IMR-90 (cell line): ENCODE data around the gene CLCC1. TPM values are rescaled to one million over a fixed set of nuclear protein-coding genes. Genes with fewer than 3 reads are reported as not detected.
"Not testable (repeated sequence)": the region's sequence is repeated elsewhere in the genome, so short reads cannot be mapped to it uniquely, and the experiment has no call there.

Experiments used
- ATAC-seq: fragments of 200-7000 bp; cut with Tn5 transposase; 2 replicates; pipeline ENCODE4 v1.9.1; 2020; ENCODE audit warnings: low read depth, mild to moderate bottlenecking, moderate library complexity
- BruUV-seq: library from RNA; stranded (reverse); fragments of 400-500 nt; replicated peaks from 2 replicates; lab custom pipeline; 2021; lab: Mats Ljungman, UMichigan
- CTCF ChIA-PET: fragments of 300-600 bp; formaldehyde crosslinking; extraction: SDS; loops from one replicate; lab custom pipeline; 2021; ENCODE audit warnings: antibody characterized with exemption; lab: Yijun Ruan, JAX
- POLR2A ChIA-PET: fragments of 300-600 bp; sonication (Branson Sonifier 250); formaldehyde crosslinking; loops from one replicate; lab custom pipeline; 2022; ENCODE audit warnings: antibody characterized with exemption; ENCODE audit not compliant: unreplicated experiment; lab: Charles Lee
- DNase-seq: peaks from one replicate; pipeline ENCODE4 v3.0.0; 2013
- H2AFZ ChIP-seq: replicated peaks from 2 replicates; pipeline ENCODE3; 2013; ENCODE audit warnings: low read length, mild to moderate bottlenecking; ENCODE audit not compliant: poor library complexity
- H2AK5ac ChIP-seq: 2 replicates; pipeline ENCODE4 v1.6.1; 2013; ENCODE audit warnings: low read depth, low read length, inconsistent platforms
- H2AK9ac ChIP-seq: replicated peaks from 2 replicates; pipeline ENCODE3; 2013; ENCODE audit warnings: mild to moderate bottlenecking, low read depth, low read length, moderate library complexity; ENCODE audit not compliant: poor library complexity
- H2BK120ac ChIP-seq: 2 replicates; pipeline ENCODE4 v1.6.1; 2013; ENCODE audit warnings: low read depth, low read length, inconsistent platforms
- H2BK15ac ChIP-seq: 3 replicates; pipeline ENCODE4 v1.6.1; 2013; ENCODE audit warnings: low read depth, low read length, inconsistent platforms
- H2BK20ac ChIP-seq: 2 replicates; pipeline ENCODE4 v1.6.1; 2013; ENCODE audit warnings: low read depth, mild to moderate bottlenecking, inconsistent platforms, low read length, moderate library complexity
- H2BK5ac ChIP-seq: 2 replicates; pipeline ENCODE4 v1.6.1; 2013; ENCODE audit warnings: mild to moderate bottlenecking, low read depth, low read length, inconsistent platforms; ENCODE audit not compliant: poor library complexity, severe bottlenecking
- H3K14ac ChIP-seq: replicated peaks from 2 replicates; pipeline ENCODE4 v1.6.1; 2013; ENCODE audit warnings: low read depth, low read length, inconsistent platforms
- H3K18ac ChIP-seq: 2 replicates; pipeline ENCODE4 v1.6.1; 2013; ENCODE audit warnings: low read depth, low read length, control low read depth
- H3K23ac ChIP-seq: 2 replicates; pipeline ENCODE4 v1.6.1; 2013; ENCODE audit warnings: low read depth, low read length, inconsistent platforms
- H3K27ac ChIP-seq: 2 replicates; pipeline ENCODE4 v1.5.1; 2013; ENCODE audit warnings: mild to moderate bottlenecking, control low read depth, low read length; ENCODE audit not compliant: insufficient read depth
- H3K27me3 ChIP-seq: 2 replicates; pipeline ENCODE4 v1.6.1; 2013; ENCODE audit warnings: low read length; ENCODE audit not compliant: control insufficient read depth, insufficient read depth
- H3K36me3 ChIP-seq: 2 replicates; pipeline ENCODE4 v1.6.1; 2013; ENCODE audit warnings: low read length, mixed read lengths; ENCODE audit not compliant: control insufficient read depth, insufficient read depth
- H3K4ac ChIP-seq: 2 replicates; pipeline ENCODE4 v1.6.1; 2013; ENCODE audit warnings: low read depth, low read length, inconsistent platforms
- H3K4me1 ChIP-seq: 2 replicates; pipeline ENCODE4 v1.6.1; 2013; ENCODE audit warnings: low read length, mixed read lengths; ENCODE audit not compliant: control insufficient read depth, insufficient read depth
- H3K4me2 ChIP-seq: 2 replicates; pipeline ENCODE4 v1.6.1; 2013; ENCODE audit warnings: low read depth, mild to moderate bottlenecking, control low read depth, low read length, moderate library complexity
- H3K4me3 ChIP-seq: 2 replicates; pipeline ENCODE4 v1.5.1; 2013; ENCODE audit warnings: low read depth, mild to moderate bottlenecking, control low read depth, low read length, moderate library complexity; ENCODE audit not compliant: insufficient read depth
- H3K56ac ChIP-seq: 2 replicates; pipeline ENCODE4 v1.6.1; 2013; ENCODE audit warnings: low read length, inconsistent platforms; ENCODE audit not compliant: insufficient read depth; ENCODE audit errors: extremely low read depth
- H3K79me1 ChIP-seq, 2 experiments: 2 replicates each; pipeline ENCODE4 v1.6.1; 2013; ENCODE audit warnings: low read length in 2 of 2, inconsistent platforms in 1 of 2, low read depth in 1 of 2
- H3K9ac ChIP-seq: 2 replicates; pipeline ENCODE4 v1.6.1; 2013; ENCODE audit warnings: low read depth, low read length, control low read depth
- H3K9me1 ChIP-seq: 2 replicates; pipeline ENCODE4 v1.6.1; 2013; ENCODE audit warnings: low read length, inconsistent platforms; ENCODE audit not compliant: insufficient read depth
- H3K9me3 ChIP-seq: 2 replicates; pipeline ENCODE4 v1.6.1; 2013; ENCODE audit warnings: low read length; ENCODE audit not compliant: control insufficient read depth, insufficient read depth
- H4K20me1 ChIP-seq: 2 replicates; pipeline ENCODE4 v1.6.1; 2013; ENCODE audit warnings: low read length, inconsistent platforms; ENCODE audit not compliant: insufficient read depth
- H4K5ac ChIP-seq: 2 replicates; pipeline ENCODE4 v1.6.1; 2013; ENCODE audit warnings: mild to moderate bottlenecking, low read depth, low read length, control low read depth
- H4K8ac ChIP-seq, 2 experiments: 2 replicates each; pipeline ENCODE4 v1.6.1; 2013; ENCODE audit warnings: low read depth in 2 of 2, low read length in 2 of 2, control low read depth in 1 of 2, inconsistent platforms in 1 of 2
- H4K91ac ChIP-seq: 2 replicates; pipeline ENCODE4 v1.6.1; 2013; ENCODE audit warnings: low read depth, low read length, inconsistent platforms; ENCODE audit not compliant: insufficient read depth
- WGBS, 2 experiments: methylation state at CpG; one replicate each; pipeline versions ENCODE4 v1.1.5 to v1.1.7; 2013; ENCODE audit warnings: missing lambda C conversion rate in 2 of 2; ENCODE audit not compliant: insufficient read length in 1 of 2; ENCODE audit errors: extremely low coverage in 2 of 2; 5-methylcytosine and 5-hydroxymethylcytosine counted together
- dilution Hi-C: fragments of 300-500 bp; cut with HindIII; formaldehyde crosslinking; loops from one replicate; pipeline ENCODE4 v1.14.3; 2018; ENCODE audit warnings: low sequenced_read_pairs; ENCODE audit not compliant: unreplicated experiment
- in situ Hi-C: fragments of 300-500 bp; cut with MboI; formaldehyde crosslinking; loops from 3 replicates; pipeline ENCODE4 v1.14.3; 2019; ENCODE audit warnings: low sequenced_read_pairs, inconsistent platforms, mixed read lengths
- intact Hi-C: fragments of 100-400 bp; cut with micrococcal nuclease; formaldehyde crosslinking; loops from 2 replicates; pipeline ENCODE4 v1.10.0; 2022
- polyA plus RNA-seq, 3 experiments: library from polyadenylated mRNA; depleted of rRNA; stranded (reverse); fragments of >200 nt; gene quantifications; 2 replicates each; pipeline ENCODE4 v1.2.3, GENCODE V29; 2012; ENCODE audit warnings: low replicate concordance in 1 of 3
- total RNA-seq: library from RNA; depleted of rRNA; stranded (reverse); fragments of >200 nt; gene quantifications from 2 replicates; pipeline ENCODE4 v1.2.3, GENCODE V29; 2012

Gene CLCC1
- total and polyA plus RNA-seq, 2 of the 4 experiments (the other 2 are of a cell fraction), result 19.3 to 29.6 TPM

GRCh38 chr1:108996622-108997021 is 33.3 kb upstream of the CLCC1 start:
- intact Hi-C loops, H3K27me3 ChIP-seq, BruUV-seq, H2AK5ac ChIP-seq, H2AK9ac ChIP-seq, H2BK20ac ChIP-seq, H3K79me1 ChIP-seq, H3K18ac ChIP-seq, H3K23ac ChIP-seq, H3K14ac ChIP-seq, POLR2A ChIA-PET, H3K4me2 ChIP-seq, H3K4me1 ChIP-seq, in situ Hi-C loops, H2AFZ ChIP-seq, DNase-seq, CTCF ChIA-PET, dilution Hi-C loops, H3K56ac ChIP-seq, H3K9ac ChIP-seq, H3K27ac ChIP-seq, ATAC-seq, H4K5ac ChIP-seq, H2BK120ac ChIP-seq, H4K20me1 ChIP-seq, H4K8ac ChIP-seq, H2BK5ac ChIP-seq, H3K9me1 ChIP-seq, H4K91ac ChIP-seq, H2BK15ac ChIP-seq, H3K4ac ChIP-seq, H3K9me3 ChIP-seq, H3K4me3 ChIP-seq: not testable (repeated sequence)
- H3K36me3 ChIP-seq, result peaks cover 33% of the 10 kb centered on the region
- no CpG with 5 or more reads among the region's 3 CpGs for WGBS, 2 experiments
